AG04450 (cell line): Measurements from ENCODE around the gene CHST9. TPM values are rescaled to one million over a fixed set of nuclear protein-coding genes. Genes with fewer than 3 reads are reported as not detected.
"Not testable (repeated sequence)": the region's sequence is repeated elsewhere in the genome, so short reads cannot be mapped to it uniquely, and the experiment has no call there.

Experiments
- CTCF ChIA-PET: fragments of 300-600, 350-600 bp; formaldehyde crosslinking; extraction: SDS; loops from one replicate; lab custom pipeline; 2022; ENCODE audit warnings: antibody characterized with exemption, inconsistent platforms; lab: Charles Lee
- POLR2A ChIA-PET: fragments of 350-600 bp; formaldehyde crosslinking; extraction: SDS; loops from one replicate; lab custom pipeline; 2021; ENCODE audit warnings: antibody characterized with exemption, inconsistent platforms; lab: Yijun Ruan, JAX
- DNase-seq: peaks from one replicate; pipeline ENCODE4 v3.0.0-alpha.2; 2011; ENCODE audit warnings: low read depth, low spot score
- H3K27ac ChIP-seq: one replicate; pipeline ENCODE4 v1.5.1; 2012; ENCODE audit warnings: low read depth, low read length, control low read depth
- H3K27me3 ChIP-seq: one replicate; pipeline ENCODE4 v1.6.0; 2012; ENCODE audit warnings: low read length; ENCODE audit not compliant: control insufficient read depth, insufficient read depth
- H3K4me3 ChIP-seq: 2 replicates; pipeline ENCODE4 v1.5.1; 2011; ENCODE audit warnings: mild to moderate bottlenecking, low read depth, low read length, control low read depth
- H3K9me3 ChIP-seq: 2 replicates; pipeline ENCODE4 v1.5.1; 2012; ENCODE audit warnings: low read length; ENCODE audit not compliant: control insufficient read depth, insufficient read depth
- polyA plus RNA-seq: library from polyadenylated mRNA; depleted of rRNA; stranded (reverse); fragments of >200 nt; gene quantifications from 2 replicates; pipeline ENCODE4 v1.2.3, GENCODE V29; 2011
- TF ChIP-seq, protein P1 (sequence below): IDR thresholded peaks from 2 replicates; pipeline ENCODE4 v1.5.1; 2011; ENCODE audit warnings: low read depth, low read length, control low read depth, inconsistent platforms

Gene CHST9
- polyA plus RNA-seq, 1 experiment = not detected

DNA sequence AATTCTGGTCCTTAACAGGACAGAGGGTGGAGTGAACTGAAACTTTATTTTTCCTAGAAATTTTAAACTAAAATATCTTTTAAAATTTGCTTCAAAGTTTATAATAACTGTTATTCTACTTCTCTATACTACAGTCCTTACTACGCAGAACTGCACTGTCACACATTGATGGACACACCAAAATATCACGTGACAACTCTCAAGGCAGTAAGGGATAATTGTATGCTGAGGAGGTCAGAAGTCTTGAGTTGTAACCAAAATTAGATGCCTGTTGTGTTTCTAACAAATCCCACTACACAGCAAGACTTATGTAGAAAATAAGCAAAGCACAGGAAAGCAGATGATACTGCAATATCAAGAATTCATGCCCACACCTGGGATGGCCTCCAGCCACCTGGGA lies 76.3 kb downstream of the CHST9 start:
- Histone ChIP-seq H3K27ac (no peak overlapping the region), H3K4me3 (no peak overlapping the region), H3K27me3 (no peaks in the 10 kb centered on the region), H3K9me3 (peaks cover 8% of the 10 kb centered on the region; the same call in 1 of the 2 replicates)
- DNase-seq = no peak
- ChIA-PET CTCF (no interaction called here), POLR2A (no interaction called here)
- TF ChIP-seq, protein P1, sequence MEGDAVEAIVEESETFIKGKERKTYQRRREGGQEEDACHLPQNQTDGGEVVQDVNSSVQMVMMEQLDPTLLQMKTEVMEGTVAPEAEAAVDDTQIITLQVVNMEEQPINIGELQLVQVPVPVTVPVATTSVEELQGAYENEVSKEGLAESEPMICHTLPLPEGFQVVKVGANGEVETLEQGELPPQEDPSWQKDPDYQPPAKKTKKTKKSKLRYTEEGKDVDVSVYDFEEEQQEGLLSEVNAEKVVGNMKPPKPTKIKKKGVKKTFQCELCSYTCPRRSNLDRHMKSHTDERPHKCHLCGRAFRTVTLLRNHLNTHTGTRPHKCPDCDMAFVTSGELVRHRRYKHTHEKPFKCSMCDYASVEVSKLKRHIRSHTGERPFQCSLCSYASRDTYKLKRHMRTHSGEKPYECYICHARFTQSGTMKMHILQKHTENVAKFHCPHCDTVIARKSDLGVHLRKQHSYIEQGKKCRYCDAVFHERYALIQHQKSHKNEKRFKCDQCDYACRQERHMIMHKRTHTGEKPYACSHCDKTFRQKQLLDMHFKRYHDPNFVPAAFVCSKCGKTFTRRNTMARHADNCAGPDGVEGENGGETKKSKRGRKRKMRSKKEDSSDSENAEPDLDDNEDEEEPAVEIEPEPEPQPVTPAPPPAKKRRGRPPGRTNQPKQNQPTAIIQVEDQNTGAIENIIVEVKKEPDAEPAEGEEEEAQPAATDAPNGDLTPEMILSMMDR = no peak

DNA sequence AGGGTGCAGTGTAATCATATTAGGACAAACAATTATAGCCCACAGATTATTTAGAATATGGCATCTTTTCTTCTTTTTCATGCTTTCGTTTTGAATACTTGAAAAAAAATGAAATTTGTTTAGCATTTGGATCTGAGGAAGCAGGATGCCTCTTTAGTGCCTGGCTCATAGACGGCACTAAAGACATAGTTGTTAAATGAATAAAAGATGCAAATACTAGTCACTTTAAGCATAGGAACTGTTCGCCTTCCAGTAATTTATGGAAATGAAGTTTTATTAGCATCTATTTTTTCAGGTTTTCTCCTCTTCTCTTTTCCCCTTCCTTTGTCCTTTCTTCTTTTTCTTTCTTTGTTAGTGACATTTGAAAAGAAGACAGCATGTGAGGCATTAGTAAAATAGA lies 80.4 kb downstream of the CHST9 start:
- Histone ChIP-seq H3K4me3 (no peak overlapping the region), H3K27me3 (no peaks in the 10 kb centered on the region), H3K27ac (no peak overlapping the region), H3K9me3 (peaks cover 4% of the 10 kb centered on the region)
- TF ChIP-seq, protein P1 = no peak
- ChIA-PET POLR2A (no interaction called here), CTCF (no interaction called here)
- no peak for DNase-seq

DNA sequence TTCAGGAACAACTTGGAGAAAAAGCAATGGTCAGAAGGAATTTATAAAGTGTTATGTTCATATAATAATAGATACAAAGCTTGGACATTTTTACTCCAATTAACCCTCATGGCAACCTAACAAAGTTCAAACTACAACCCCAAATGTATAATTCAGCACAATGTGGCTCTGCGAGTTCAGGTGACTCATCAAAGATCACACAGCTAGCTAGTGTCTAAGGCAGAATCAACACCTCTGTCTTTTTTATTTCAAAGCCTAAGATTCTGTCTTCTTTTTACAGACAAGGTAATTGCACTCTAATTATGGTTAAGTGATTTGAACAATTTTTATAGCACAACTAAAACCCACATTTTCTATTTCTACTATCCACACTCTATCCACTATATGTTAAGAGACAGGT lies 90.5 kb downstream of the CHST9 start:
- ChIA-PET POLR2A (no interaction called here), CTCF (no interaction called here)
- Histone ChIP-seq H3K27me3 (no peaks in the 10 kb centered on the region), H3K27ac (no peak overlapping the region), H3K9me3 (peaks cover 11% of the 10 kb centered on the region), H3K4me3 (no peak overlapping the region)
- TF ChIP-seq, protein P1 = no peak
- DNase-seq = no peak

DNA sequence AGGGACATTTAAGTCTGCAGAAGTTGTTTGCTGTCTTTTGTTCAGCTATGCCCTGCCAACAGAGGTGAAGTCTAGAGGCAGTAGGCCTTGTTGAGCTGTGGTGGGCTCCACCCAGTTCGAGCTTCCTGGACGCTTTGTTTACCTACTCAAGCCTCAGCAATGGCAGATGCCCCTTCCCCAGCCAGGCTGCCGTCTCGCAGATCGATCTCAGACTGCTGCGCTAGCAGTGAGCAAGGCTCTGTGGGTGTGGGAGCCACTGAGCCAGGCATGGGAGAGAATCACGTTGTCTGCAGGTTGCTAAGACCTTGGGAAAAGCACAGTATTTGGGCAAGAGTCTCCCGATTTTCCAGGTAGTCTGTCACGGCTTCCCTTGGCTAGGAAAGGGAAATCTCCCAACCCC lies 91.8 kb downstream of the CHST9 start:
- H3K4me3 ChIP-seq, H3K27me3 ChIP-seq, DNase-seq, H3K27ac ChIP-seq, CTCF ChIA-PET, POLR2A ChIA-PET: not testable (repeated sequence)
- H3K9me3 ChIP-seq = peaks cover 11% of the 10 kb centered on the region

DNA sequence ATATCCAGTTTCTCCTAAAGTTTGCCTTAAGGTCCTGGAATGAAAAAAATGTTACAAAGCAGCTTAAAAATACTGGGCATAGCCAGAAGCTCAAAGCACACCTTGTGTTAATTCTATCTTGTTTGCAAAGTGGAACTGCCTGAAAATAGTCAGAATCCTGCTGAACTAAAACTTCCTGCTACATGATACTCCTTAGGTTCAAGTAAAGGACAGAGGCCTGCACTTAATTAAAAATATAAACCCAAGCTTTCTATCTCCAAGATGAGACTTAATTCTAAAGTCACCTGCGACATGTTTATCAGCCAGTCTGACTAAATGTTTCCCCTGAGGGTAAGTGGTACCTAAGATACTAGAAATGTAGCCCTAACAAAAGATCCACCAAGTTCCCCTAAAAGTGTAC lies 103.4 kb downstream of the CHST9 start:
- H3K4me3 ChIP-seq = no peak overlapping the region
- peaks cover 3% of the 10 kb centered on the region; the same call in 1 of the 2 replicates for H3K9me3 ChIP-seq
- H3K27ac ChIP-seq = no peak overlapping the region
- ChIA-PET POLR2A (no interaction called here), CTCF (no interaction called here)
- H3K27me3 ChIP-seq = no peaks in the 10 kb centered on the region
- no peak for DNase-seq
- TF ChIP-seq, protein P1 = no peak

DNA sequence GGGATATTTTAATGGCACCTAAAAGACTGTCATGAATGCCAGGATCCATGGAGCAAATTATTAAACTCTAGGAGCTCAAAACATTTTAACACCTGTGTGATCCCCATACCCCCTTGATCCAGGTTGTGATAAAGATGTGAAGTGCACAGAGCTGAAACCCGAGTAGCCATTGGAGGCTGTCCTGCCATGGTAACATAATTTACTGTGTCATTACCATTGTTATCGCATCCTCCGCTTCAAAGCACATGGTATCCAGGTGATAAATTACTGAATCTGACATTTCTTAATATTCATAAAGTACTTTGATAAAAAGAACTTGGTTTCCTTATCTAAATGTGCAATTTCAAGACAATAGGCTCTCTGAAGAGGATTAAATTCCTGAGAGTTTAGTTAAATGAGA lies 109.3 kb downstream of the CHST9 start:
- no peak for DNase-seq
- ChIA-PET CTCF (no interaction called here), POLR2A (no interaction called here)
- peaks cover 11% of the 10 kb centered on the region; the same call in 1 of the 2 replicates for H3K9me3 ChIP-seq
- H3K27me3 ChIP-seq = no peaks in the 10 kb centered on the region
- H3K27ac ChIP-seq = no peak overlapping the region
- TF ChIP-seq, protein P1 = no peak
- H3K4me3 ChIP-seq = no peak overlapping the region
